Measurements from ENCODE around the gene MBP. TPM values are rescaled to one million over a fixed set of nuclear protein-coding genes. Genes with fewer than 3 reads are reported as not detected.

The MBP gene
- total and polyA plus RNA-seq, 2 of the 4 experiments (the other 2 are of a cell fraction): 0.72 to 0.90 TPM

GRCh38 chr18:77070627-77071026, 62.0 kb downstream of the MBP start:
- DNase-seq: no peak
- H3K9me3 ChIP-seq (ENCODE audit: control insufficient read depth, insufficient read depth, low read length): no peaks in the 10 kb centered on the region
- H3K27ac ChIP-seq (ENCODE audit: insufficient read depth, low read length): peak overlapping the region; percentile 58
- H3K79me1 ChIP-seq (ENCODE audit: low read depth in 1 of 2, low read length in 2 of 2): peaks cover 0 to 35% of the 10 kb centered on the region in 2 experiments; a peak in 3 of 4 replicates
- dilution Hi-C loops (cut with HindIII; ENCODE audit: low sequenced_read_pairs, unreplicated experiment): no loop called here
- H3K9ac ChIP-seq (ENCODE audit: low read depth, low read length): no peak overlapping the region
- H2AFZ ChIP-seq (replicated peaks; ENCODE audit: low read length, poor library complexity): peak overlapping the region; percentile 9
- H3K27me3 ChIP-seq (ENCODE audit: control insufficient read depth, insufficient read depth, low read length): no peaks in the 10 kb centered on the region
- intact Hi-C loops (cut with micrococcal nuclease): no loop called here
- H4K5ac ChIP-seq (ENCODE audit: low read depth, low read length): peak overlapping the region; percentile 73
- BruUV-seq (replicated peaks): no TSS peak
- H2BK15ac ChIP-seq (ENCODE audit: low read depth, low read length): peak overlapping the region; percentile 91; the same call in 2 of the 3 replicates
- POLR2A ChIA-PET (ENCODE audit: unreplicated experiment): no interaction called here
- H4K8ac ChIP-seq (ENCODE audit: low read depth in 2 of 2, low read length in 2 of 2): peak overlapping the region; percentile 2 to 75
- in situ Hi-C loops (cut with MboI; ENCODE audit: low sequenced_read_pairs): no loop called here
- peak overlapping the region; percentile 85 for H2BK5ac ChIP-seq (ENCODE audit: low read depth, low read length, poor library complexity, severe bottlenecking)
- H2AK5ac ChIP-seq (ENCODE audit: low read depth, low read length): peak overlapping the region; percentile 73
- H3K4me1 ChIP-seq (ENCODE audit: control insufficient read depth, insufficient read depth, low read length): peaks cover 49% of the 10 kb centered on the region
- peak overlapping the region; percentile 92 for H4K91ac ChIP-seq (ENCODE audit: insufficient read depth, low read depth, low read length)
- peak overlapping the region; percentile 85 for H2BK120ac ChIP-seq (ENCODE audit: low read depth, low read length)
- no peak overlapping the region for H3K56ac ChIP-seq (ENCODE audit: extremely low read depth, insufficient read depth, low read length)
- H3K4me3 ChIP-seq (ENCODE audit: insufficient read depth, low read depth, low read length): no peak overlapping the region
- peak overlapping the region; percentile 77 for H2BK20ac ChIP-seq (ENCODE audit: low read depth, low read length)
- peak overlapping the region; percentile 95 for H3K14ac ChIP-seq (replicated peaks; ENCODE audit: low read depth, low read length)
- H4K20me1 ChIP-seq (ENCODE audit: insufficient read depth, low read length): no peaks in the 10 kb centered on the region
- WGBS, 2 experiments (ENCODE audit: extremely low coverage in 2 of 2, insufficient read length in 1 of 2): 100% methylated on average over 6 of the region's 16 CpGs; no CpG with 5 or more reads in 1 of the 2 experiments
- H3K4me2 ChIP-seq (ENCODE audit: low read depth, low read length): no peak overlapping the region
- H2AK9ac ChIP-seq (replicated peaks; ENCODE audit: low read depth, low read length, poor library complexity): peak overlapping the region; percentile 62
- CTCF ChIA-PET: interaction anchor here (0.6 kb wide), 1 partner anchor 395 kb away, joined by 3 read pairs; no protein-coding TSS in a partner anchor
- peaks cover 29% of the 10 kb centered on the region for H3K9me1 ChIP-seq (ENCODE audit: insufficient read depth, low read length)
- H3K18ac ChIP-seq (ENCODE audit: low read depth, low read length): peak overlapping the region; percentile 88
- no peaks in the 10 kb centered on the region for H3K36me3 ChIP-seq (ENCODE audit: control insufficient read depth, insufficient read depth, low read length)
- peak overlapping the region; percentile 72 for H3K4ac ChIP-seq (ENCODE audit: low read depth, low read length)
- no peak for ATAC-seq (ENCODE audit: low read depth)
- no peak overlapping the region for H3K23ac ChIP-seq (ENCODE audit: low read depth, low read length)
- TF ChIP-seq FOS (IDR thresholded peaks at IDR 0.05; ENCODE audit: low read depth, low read length) (no peak), USF2 (IDR thresholded peaks at IDR 0.05; ENCODE audit: low read depth, low read length) (no peak), CHD1 (IDR thresholded peaks at IDR 0.05; ENCODE audit: low read depth, low read length) (no peak), NFE2L2 (IDR thresholded peaks at IDR 0.05; ENCODE audit: low read depth, low read length) (no peak), MAFK (IDR thresholded peaks at IDR 0.05; ENCODE audit: low read depth, low read length) (no peak), RCOR1 (IDR thresholded peaks at IDR 0.05; ENCODE audit: insufficient replicate concordance, low read length) (no peak), POLR2A (IDR thresholded peaks at IDR 0.05; ENCODE audit: low read depth, low read length) (no peak), BHLHE40 (IDR thresholded peaks at IDR 0.05; ENCODE audit: low read depth, low read length) (no peak), CEBPB (IDR thresholded peaks at IDR 0.05; ENCODE audit: low read depth, low read length) (no peak)

All from IMR-90 (cell line).